GM12892 (cell line): ENCODE measurements around the gene ODAD2.

Experiments
- POLR2A ChIP-seq: IDR thresholded peaks from 2 replicates; pipeline ENCODE4 v1.6.1; 2011; ENCODE audit warnings: low read depth, low read length, control low read depth
- POLR2AphosphoS5 ChIP-seq: IDR thresholded peaks from 2 replicates; pipeline ENCODE4 v1.6.1; 2011; ENCODE audit warnings: low read depth, low read length, control low read depth

- no peak for TF ChIP-seq POLR2AphosphoS5
- TF ChIP-seq POLR2A, result no peak
These were observed 84.0 kb downstream of the ODAD2 start for GRCh38 chr10:27914888-27915287.
